HG02943 (cell line): ENCODE data around the gene CCDC102A.

Experiments
- ATAC-seq: cut with Tn5 transposase; IDR thresholded peaks from one replicate; pipeline ENCODE4 v1.9.1; 2021; ENCODE audit warnings: mild to moderate bottlenecking, low read depth, moderate library complexity; ENCODE audit not compliant: unreplicated experiment

The CCDC102A gene

GRCh38 chr16:57525761-57526160, 10.6 kb downstream of the CCDC102A start:
- ATAC-seq: no peak

- no peak for ATAC-seq
Observed at GRCh38 chr16:57522960-57523359, 13.4 kb downstream of the CCDC102A start.

GRCh38 chr16:57519796-57520360, 16.5 kb downstream of the CCDC102A start:
- no peak for ATAC-seq

DNA sequence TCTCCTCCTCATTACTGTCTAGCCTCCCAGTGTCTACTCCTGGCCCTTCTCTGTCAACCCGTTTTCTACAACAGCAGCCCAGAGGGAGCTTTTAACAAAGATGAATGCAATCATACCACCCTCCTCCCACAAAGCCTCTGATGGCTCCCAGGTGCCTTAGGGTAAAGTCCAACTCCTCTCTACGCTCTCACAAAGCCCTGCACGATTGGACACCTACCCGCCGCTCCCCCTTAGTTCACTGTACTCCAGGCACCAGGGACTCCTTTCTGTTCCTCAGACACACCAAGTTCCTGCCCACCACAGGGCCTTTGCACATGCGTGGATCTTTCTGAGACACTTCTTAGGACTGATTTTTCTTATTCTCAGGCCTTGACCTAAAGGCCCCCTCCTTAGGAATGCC, 17.4 kb downstream of the CCDC102A start:
- no peak for ATAC-seq

- ATAC-seq: no peak
Observed at GRCh38 chr16:57518520-57518919, 17.9 kb downstream of the CCDC102A start.

DNA sequence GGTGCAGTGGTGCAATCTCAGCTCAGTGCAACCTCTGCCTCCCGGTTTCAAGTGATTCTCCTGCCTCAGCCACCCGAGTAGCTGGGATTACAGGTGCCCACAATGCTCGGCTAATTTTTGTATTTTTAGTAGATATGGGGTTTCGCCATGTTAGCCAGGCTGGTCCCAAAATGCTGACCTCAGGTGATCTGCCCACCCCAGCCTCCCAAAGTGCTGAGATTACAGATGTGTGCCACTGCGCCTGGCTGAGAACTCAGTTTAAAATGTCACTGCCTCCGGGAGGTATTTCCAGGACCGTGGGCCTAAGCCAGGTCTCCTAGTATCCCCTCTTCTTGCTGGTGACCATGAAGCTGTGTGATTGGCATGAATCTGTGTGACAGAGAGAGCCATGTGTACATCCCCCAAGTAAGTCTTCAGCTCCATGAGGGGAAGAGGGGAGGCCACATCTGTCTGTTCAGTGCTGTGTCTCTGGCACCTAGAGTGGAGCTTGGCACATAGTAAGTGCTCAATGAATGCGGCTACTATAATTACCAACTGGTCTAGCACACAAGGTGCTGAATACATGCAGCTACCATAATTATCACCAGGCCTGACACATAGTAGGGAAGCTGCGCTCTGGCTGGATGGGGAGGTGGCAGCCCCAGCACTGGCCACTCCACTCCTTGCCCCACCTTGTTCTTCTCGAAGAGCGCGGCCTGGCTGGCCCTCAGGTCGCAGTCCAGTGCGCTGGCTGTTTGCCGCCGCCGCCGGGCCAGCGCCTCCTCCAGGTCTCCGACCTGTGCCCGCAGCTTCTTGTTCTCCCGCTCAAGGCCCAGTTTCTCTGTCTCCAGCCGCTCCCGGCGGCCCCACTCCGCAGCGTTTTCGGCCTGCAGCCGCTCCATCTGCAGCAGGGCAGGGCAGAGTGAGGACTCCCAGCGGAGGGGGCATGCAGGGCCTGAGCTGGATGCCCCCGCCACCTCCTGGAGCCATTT, 18.7 kb downstream of the CCDC102A start:
- ATAC-seq: no peak

GRCh38 chr16:57516773-57517172, 19.6 kb downstream of the CCDC102A start:
- ATAC-seq: no peak

GRCh38 chr16:57516176-57516725, 20.1 kb downstream of the CCDC102A start:
- no peak for ATAC-seq

DNA sequence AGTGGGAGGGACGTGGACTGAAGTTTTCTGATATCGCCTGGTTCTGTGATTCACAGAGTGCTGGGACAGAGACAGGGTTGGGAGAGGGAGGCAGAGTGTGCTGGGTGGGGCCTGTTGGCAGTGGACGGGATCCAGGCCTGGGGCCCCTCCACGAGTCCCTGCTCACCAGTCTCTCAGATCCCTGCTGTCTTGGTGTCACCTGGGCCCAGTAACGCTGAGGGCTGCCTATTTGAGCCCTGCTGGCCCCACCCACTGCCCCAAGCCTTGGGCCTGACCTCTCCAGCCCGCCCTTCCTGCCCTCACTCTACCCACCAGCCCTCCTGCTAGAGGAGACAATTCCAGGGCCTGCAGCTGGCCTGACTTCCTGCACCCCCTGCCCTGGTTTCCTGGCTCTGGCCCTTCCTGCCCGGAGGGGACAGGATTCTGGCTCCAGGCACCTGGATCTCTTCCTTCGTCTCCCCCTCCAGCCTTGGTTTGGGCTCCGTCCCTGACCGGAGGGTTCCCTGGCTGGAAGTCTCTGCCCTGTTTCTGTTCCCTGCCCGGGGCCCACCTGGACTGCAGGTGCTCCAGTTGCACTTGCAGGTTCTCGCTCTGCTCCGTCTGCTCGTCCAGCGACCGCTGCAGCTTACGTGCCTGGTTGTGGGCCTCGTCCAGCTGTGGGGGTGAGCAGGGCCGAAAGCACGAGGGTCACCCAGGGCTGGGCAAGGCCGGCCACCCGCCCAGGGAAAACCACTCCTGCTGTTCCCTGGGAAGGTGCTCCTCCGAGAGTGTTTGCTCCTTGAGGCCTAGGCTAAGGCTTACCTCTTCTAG, 21.4 kb downstream of the CCDC102A start:
- no peak for ATAC-seq

GRCh38 chr16:57514371-57514770, 22.0 kb downstream of the CCDC102A start:
- no peak for ATAC-seq

DNA sequence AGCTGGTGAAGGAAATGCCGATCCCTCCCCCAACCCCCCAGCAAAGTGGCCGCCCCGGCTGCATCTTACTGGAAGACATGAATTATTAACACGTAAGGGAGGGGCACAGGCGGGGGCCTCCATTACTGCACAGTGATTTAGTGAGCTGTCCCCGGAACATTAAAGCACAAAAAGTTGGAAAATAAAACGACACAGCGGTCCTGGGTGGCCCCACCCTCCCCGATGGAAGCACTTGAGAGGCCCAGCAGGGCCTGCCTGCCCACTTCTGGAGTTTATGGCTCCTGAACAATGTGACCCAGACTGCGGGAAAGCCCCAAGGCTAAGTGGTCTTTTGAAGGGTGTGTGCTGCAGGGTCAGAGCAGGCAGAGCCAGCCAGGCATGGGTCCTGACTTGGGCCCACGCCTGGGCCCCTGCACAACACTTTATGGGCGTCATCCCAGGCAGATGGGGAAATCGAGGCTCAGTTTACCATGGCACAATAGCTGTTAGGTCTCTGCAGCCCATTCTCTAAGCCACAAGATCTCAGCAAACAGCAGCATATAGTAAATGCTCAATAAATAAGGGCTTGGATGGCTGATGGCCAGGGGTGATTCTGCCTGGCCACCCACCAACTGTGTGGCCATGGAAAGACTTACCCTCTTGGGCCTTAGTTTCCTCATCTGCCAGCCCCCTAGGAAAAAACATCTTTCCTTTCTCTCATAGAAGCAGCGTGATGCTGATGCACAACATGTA, 22.8 kb downstream of the CCDC102A start:
- ATAC-seq: no peak

DNA sequence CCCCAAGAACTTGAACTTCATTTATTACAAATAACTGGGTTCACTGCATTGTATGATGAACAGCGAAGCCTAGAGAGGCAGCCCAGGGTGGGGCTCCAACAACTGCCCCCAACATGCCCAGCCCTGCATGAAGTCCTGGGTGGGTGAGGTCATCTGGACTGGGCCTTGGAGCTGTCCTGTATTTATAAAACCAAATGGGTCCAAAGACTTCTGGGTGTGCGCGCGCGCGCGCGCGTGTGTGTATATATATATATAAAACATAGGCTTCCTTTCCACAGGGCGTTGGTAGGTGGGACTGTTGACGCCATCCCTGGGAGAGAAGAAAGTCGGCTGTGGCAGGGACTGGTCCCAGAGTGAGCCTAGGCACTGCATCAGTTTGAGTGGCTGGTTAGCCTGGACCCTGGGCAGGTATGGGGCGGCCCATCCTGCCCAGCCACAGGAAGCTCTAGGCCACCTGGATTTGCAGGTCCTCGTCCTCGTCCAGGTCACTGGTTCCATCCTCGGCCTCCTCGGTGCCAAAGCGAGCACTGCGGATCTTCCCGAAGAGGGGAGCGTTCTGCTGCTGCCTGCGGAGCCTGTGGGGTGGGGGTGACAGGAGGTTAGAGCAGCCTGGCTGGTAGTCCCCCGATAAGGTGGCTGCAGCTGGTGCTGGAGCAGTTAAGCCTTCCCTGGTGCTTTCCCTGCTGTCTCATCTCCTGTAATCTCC, 23.9 kb downstream of the CCDC102A start:
- no peak for ATAC-seq

DNA sequence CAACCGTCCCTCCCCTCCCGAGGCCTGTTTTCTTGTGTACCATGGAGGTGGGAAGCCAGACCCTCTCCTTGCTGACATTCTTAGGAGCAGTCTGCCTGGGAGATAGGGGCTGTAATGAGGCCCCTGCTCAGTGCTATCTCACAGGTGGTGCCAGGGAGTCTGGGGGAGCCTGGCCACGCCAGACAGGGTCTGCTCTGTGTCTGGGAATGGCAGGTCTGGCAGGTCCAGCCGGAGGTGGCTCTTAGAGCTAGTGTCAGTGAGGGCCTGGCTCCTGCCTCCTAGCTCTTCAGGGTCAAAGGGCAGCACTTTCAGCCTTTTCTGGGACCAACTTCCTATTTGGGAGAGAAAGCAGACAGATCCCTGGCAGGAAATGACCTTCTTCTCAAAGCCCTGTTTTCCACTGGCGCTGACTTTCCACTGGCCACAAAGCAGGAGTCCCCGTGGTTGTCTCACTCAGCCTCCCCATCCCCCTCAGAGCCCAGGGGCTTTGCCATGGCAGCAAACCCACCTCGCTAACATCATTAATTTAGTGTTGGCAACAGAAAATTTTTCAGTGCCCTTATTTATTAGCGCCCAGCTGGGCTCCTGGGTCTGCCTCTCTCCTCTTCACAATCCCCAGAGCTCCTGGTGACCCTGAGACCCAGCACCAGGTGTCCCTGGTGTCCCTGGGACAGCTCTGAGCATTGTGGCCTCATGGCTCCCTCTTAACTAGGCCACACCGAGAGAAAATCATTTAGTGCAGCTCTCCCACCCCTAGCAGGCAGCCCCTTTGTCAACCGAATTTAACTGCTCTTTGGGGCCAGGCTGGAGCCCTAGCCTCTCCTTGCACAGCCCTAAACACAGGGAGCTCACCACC, 26.1 kb downstream of the CCDC102A start:
- ATAC-seq: no peak

DNA sequence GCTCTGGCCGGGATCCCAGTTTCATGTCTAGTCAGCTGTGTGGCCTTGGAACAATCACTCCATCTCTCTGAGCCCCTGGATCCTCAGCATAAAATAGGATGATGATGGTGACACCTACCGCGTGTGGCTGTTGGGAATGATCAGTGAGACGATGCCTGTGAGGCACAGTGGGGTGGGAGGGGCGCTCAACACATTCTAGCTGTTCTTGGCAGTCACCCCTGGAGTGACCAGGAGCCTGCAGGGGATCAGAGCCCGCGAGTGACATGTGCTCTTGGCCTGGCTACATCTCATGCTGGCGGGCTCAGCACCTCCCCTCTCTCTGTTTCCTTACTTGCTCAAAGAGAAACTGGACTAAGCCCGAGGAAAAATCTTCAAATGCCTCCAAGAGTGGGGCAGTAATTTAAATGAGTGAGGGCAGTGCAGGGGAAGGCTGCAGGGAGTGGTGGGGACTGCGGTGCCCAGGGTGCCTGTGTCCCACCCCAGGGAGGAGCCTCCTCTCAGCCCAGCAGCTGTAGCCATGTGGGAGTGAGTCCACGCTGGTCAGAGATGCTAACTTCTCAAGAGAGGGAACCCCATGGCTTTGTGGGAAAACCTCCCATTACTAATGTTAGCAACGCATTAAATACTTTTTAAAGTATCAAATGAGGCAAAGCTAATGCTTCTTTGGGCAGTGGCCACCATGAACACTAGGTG, 27.0 kb downstream of the CCDC102A start:
- ATAC-seq: no peak

DNA sequence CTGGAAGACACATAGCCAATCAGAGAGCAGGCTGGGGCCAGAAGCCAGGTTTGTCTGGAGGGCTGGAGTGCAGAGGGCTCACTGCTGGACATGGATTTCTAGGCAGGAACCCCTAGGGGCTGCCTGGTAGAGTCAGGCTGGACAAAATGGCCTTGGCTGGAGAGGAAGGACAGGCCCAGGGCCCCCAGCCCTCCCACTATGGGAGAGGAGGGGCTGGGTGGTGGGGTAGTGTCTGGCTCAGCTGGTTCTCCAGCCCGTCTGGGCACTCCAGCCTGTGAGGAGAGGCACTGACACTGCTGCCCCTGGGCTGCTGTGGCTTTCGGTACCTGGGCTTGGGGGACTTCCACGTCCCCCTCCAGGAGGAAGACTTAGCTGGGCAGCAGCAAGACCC, 28.3 kb downstream of the CCDC102A start:
- ATAC-seq: no peak

DNA sequence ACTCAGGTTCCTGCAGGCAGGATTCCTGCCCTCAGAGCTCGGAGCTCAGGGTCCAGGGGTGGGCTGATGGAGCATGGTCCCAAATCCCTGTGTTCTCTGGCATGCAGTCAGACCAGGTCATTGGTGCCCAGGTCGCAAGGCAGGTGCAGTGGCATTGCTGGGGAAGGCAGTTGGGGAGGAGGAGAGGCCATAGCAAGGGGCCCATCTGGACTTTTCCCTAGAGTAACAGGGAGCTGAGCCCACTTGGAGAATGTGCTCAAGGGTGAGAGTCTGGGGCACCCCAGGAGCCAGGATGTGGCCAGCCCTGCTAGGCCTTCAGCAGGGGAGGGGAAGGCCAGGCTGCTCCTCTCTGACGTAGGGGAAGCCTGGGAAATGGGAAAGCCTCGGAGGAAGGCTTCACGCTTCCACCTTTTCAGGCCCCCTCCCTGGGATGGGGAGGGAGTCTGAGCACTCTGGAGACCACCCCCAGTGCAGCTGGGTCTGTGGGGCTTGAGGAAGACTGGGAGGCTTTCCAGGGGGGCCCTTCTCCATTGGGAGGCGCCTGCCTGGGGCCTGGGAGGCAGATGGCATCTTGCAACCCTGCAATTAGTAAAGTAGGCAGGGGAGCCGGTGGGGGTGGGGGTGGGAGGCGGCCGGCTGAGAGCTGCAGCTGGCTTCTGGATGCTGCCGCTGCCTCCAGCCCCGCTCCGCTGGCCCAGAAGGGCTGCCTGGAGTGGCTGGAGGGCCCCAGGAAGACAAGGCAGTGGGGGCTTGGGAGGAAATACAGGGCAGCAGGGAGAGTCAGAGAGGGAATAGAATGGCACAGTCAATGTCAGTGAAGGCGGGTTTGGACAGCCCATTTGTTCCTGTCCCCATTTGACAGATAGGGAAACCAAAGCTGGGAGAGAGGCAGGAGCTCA, 29.0 kb downstream of the CCDC102A start:
- ATAC-seq: no peak

DNA sequence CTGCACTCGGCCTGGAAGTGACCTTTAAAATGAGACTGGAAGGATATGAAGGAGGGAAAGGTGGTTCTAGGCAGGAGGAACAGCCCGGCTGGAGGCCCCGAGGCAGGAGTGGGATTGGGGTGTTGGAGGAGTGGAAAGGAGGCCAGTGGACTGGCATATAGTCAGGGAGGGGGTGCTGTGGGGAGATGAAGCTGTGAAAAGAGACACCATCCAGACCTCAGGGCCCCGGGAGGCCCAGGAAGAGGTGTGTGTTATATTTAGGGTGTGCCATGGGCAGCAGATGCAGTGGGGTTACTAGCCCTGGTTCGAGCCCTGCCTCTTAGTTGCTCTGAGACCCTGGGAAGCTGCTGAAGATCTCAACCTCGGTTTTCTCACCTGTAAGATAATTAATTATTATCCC, 31.2 kb downstream of the CCDC102A start:
- no peak for ATAC-seq
